Measurements from ENCODE around the gene RAB3IP.
A peak's percentile ranks its signal among the peaks of the same experiment; 100 is the strongest.
"Not testable (repeated sequence)": the region's sequence is repeated elsewhere in the genome, so short reads cannot be mapped to it uniquely, and the experiment has no call there.

RAB3IP gene

DNA sequence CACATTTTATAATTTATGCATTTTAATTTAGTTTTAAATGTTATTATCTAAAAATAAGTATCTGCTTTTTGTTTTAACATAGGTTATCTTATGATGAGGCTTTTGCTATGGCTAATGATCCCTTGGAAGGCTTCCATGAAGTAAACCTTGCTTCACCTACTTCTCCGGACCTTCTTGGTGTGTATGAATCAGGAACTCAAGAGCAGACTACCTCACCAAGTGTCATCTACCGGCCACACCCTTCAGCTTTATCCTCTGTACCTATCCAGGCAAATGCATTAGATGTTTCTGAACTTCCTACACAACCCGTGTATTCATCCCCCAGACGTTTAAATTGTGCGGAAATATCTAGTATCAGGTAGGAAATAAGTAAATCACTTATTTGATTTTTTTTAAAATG, 16.6 kb downstream of the RAB3IP start:
- no peak for DNase-seq (ENCODE audit: low spot score)

DNA sequence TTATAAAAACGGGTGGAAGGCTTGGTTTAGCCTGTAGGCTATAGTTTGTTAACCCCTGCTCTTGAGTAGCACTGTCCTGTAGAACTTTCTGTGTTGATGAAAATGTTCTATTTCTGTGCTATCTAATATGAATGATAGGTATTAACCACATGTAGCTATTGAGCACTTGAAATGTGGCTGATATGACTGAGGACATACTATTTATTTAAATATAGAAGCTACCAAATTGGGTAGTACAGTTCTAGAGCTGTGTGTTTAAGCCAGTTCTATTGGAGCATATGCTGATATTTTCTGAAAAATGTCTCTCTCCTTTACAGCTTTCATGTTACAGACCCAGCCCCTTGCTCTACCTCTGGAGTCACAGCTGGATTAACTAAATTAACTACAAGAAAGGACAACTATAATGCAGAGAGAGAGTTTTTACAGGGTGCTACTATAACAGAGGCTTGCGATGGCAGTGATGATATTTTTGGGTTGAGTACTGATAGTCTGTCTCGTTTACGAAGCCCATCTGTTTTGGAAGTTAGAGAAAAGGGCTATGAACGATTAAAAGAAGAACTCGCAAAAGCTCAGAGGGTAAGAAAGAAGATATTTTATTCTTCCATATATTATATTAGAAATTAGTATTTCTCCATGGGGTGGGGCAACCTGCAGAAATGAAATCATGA, 17.6 kb downstream of the RAB3IP start:
- no peak for DNase-seq (ENCODE audit: low spot score)

DNA sequence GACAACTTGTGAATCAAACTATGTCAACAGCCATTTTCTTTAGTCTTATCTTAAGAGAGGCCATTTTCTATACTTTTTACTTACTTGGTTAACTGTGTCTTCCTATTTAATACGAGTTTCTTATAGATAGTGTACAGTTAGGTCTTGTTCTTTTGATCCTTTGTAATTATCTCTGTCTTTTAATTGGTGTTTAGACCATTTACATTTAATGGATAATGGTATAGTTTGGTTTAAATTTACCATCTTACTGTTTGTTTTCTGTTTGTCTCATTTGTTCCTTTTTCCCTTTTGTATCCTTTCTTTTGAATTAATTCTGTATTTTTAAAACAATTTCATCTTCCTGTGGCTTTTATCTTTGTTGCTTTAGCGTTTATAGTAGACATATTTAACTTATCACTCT, 19.4 kb downstream of the RAB3IP start:
- DNase-seq (ENCODE audit: low spot score) = no peak

DNA sequence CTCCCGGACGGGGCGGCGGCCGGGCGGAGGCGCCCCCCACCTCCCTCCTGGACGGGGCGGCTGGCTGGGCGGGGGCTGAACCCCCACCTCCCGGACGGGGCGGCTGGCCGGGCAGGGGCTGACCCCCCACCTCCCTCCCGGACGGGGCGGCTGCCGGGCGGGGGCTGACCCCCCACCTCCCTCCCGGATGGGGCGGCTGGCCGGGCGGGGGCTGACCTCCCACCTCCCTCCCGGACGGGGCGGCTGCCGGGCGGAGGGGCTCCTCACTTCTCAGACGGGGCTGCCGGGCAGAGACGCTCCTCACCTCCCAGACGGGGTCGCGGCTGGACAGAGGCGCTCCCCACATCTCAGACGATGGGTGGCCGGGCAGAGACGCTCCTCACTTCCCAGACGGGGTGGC, 20.9 kb downstream of the RAB3IP start:
- DNase-seq (ENCODE audit: low spot score) = not testable (repeated sequence)

DNA sequence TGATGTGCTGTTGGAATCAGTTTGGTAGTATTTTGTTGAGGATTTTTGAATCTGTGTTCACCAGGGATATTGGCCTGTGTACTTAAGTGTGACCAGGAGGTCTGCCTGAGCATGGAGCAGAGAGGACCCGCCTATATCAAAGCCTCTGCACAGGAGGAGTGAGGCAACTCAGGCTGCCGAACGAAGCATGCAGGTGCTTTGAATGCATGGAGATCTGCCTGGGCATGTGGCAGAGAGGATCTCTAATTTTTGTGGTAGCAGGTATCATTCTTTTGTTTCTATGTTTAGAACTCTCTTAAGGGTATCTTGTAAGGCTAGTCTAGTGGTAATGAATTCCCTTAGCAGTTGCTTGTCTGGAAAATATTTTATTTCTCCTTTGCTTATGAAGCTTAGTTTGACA, 26.9 kb downstream of the RAB3IP start:
- no peak for DNase-seq (ENCODE audit: low spot score)

DNA sequence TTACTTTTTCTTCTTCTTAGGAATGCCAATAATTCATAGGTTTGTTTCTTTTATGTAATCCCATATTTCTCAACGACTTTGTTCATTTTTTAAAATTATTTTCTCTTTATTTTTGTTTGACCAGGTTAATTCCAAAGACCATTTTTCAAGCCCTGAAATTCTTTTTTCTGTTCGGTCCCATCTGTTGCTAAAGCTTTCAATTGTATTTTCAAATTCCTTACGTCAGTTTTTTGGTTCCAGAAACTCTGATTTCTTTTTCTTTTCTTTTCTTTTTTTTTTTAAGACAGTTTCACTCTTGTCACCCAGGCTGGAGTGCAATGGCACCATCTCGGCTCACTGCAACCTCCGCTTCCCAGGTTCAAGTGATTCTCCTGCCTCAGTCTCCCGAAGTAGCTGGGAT, 27.6 kb downstream of the RAB3IP start:
- no peak for DNase-seq (ENCODE audit: low spot score)

DNA sequence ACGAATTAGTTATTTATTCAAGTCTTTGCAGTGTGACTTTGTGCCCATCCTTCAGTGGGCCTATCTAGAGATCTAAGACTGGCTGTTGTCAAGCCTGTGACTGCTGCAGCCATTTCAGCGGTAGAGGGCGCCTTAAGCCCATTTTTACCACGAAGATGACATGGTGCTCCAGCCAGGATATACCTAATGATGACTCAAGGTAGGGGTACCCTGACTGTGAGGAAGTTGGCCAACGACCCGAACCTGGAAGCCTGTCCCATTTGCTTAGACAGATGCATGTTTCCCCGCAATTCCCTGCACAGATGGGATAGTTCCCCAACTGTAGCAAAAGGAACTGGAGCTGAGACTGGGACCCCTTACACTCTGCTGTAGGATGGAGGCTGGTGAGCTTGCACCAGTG, 41.3 kb downstream of the RAB3IP start:
- peak; percentile 11 for DNase-seq (ENCODE audit: low spot score)

DNA sequence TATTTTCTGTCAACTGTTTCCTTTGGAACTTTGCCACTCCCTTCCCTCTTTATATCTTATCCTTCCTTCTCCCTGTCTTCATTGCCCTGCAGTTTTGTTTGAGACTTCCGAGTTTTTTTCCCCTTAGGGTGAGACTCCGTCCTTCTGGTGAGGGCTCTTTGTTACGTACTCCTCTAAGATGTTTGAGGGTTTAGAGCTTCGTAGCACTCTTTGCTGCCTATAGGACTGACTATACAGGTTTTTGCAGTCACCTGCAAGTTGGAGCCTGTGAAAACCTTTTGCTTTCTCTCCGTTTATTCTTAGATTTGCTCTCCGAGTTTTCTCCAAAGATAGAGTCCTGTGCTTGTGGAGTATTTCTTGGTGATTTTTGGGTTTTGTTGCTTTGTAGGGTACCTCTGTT, 44.7 kb downstream of the RAB3IP start:
- no peak for DNase-seq (ENCODE audit: low spot score)

DNA sequence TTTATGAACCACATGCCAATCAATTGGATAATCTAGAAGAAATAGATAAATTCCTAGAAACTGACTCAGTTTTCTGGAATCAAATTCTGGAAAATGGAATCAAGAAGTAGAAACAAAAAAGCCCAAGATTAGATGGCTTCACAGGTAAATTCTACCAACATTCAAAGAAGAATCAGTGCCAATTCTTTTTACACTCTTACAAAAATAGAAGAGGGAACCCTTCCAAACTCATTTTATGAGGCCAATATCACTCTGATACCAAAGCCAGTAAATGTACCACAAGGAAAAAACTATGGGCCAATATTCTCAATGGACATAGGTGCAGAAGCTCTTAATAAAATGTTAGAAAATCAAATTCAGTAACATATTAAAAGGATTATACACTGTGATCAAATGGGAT, 50.7 kb downstream of the RAB3IP start:
- DNase-seq (ENCODE audit: low spot score) = no peak

DNA sequence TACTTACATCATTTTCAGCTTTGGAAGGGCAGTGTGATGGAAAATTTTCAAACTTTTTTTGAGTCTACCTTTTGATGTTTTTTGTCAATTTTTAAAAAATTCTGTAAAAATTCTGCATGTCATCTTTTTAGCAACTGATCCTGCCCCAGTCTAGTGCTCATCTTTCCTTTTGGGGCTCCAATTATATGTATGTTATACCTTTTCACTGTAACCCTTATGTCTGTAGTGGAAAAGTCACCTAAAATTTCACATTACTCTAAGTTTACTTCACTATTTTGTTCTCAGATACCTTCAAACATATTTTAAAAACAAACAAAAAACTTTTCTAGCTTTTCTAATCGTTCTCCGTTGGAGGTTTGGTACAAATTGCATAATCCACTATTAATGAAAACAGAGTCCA, 53.9 kb downstream of the RAB3IP start:
- DNase-seq (ENCODE audit: low spot score) = no peak

DNA sequence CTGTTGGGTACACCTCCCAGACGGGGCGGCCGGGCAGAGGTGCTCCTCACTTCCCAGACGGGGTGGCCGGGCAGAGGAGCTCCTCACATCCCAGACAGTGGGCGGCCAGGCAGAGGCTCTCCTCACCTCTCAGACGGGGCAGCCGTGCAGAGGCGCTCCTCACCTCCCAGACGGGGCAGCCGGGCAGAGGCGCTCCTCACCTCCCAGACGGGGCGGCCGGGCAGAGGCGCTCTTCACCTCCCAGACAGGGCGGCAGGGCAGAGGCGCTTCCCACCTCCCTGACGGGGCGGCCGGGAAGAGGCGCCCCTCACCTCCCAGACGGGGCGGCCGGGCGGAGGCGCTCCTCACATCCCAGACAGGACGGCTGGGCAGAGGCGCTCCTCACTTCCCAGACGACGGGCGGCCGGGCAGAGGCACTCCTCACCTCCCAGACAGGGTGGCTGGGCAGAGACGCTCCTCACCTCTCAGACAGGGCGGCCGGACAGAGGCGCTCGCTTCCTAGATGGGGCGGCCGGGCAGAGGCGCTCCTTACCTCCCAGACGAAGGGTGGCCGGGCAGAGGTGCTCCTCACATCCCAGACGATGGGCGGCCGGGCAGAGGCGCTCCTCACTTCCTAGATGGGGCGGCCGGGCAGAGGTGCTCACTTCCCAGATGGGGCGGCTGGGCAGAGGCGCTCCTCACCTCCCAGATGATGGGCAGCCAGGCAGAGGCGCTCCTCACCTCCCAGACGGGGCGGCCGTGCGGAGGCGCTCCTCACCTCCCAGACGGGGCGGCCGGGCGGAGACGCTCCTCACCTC, 68.6 kb downstream of the RAB3IP start:
- not testable (repeated sequence) for DNase-seq (ENCODE audit: low spot score)

DNA sequence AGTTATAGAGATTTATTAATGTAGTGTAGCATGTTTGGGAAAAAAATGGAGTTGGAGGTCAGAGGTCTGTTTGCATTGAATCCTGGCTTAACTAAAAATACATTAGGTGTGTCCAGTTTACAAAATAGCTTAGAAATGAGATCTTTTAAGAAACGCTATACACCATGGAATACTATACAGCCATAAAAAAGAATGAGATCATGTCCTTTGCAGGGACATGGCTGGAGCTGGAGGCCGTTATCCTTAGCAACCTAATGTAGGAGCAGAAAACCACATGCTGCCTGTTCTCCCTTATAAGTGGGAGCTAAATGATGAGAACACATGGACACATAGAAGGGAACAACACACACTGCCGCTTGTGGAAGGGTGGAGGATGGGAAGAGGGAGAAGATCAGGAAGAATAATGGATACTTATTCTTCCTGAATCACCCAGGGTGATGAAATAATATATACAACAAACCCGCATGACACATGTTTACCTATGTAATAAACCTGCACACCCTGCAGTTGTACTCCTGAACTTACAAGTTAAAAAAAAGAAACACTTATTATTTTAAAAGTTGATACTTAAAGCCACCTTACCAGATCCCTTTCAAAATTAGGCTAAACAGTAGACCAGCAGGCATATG, 72.3 kb downstream of the RAB3IP start:
- DNase-seq (ENCODE audit: low spot score) = no peak

DNA sequence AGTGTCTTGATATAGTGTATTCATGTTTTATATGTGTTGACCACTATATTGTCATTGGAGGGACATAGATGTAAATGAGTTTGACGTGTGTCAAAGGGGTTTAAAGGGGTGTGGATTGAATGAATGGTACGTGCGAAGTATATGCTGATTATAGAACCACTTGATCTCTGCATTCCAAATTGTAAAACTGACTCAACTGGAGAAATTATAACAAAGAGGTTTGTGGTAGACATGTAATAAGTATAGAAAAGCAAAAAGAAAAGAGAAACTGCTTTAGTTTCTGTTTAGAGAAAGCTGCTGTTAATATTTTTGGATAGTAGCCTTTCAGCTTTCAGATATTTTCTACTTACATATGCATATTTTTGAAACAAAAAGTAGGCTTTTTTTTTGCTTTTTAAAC, 77.4 kb downstream of the RAB3IP start:
- DNase-seq (ENCODE audit: low spot score) = no peak

DNA sequence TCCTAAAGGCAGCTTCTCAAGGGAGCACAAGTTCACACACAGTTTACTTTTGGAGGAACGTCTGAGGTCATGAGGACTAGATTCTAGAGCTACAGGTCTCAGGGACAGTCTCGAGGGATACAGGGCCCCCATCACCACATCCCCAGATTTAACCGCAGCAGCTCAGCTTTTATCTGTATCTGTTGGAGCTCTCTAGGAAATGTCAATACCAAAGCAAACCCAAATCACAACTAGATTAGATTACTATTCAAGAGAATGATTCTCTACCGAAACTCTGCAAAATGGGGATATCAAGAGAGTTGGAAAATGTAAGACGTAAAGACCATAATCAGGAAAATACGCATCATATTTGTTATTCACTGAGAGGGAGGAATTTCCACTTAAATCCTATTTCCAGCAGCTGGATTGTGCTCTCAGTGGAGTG, 82.4 kb downstream of the RAB3IP start:
- DNase-seq (ENCODE audit: low spot score) = no peak

DNA sequence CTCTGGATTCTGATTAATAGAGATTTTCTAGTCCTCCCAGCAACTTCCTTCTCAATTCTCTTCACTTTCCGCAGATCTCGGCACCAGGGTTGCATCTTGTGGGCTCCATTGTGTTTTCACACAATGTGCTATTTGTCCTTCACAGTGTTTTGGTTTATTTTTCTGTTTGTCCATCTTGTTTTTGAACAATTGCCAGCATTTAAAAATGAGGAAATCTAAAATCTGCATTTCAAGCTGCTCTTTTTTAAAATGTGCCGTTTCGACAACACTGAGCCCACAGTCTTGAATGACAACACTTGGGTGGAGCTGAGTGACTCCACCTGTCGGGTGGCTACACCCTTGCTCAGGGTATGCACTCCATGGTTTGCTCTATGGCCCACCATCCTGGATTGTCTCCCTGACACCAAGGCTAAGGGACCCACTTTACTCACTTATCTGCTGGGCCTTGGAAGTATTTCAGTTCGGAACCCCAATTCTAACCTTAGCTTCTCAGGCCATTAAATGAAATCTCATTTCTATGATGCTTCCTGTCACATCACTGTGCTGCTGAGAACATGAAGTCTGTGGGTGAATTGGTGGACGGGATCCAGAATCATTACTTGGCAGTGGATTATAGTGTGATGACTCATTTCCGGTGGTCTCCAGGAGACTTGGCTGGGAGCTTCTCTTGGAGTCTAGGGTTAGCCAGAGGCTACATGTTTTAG, 82.9 kb downstream of the RAB3IP start:
- DNase-seq (ENCODE audit: low spot score) = no peak

DNA sequence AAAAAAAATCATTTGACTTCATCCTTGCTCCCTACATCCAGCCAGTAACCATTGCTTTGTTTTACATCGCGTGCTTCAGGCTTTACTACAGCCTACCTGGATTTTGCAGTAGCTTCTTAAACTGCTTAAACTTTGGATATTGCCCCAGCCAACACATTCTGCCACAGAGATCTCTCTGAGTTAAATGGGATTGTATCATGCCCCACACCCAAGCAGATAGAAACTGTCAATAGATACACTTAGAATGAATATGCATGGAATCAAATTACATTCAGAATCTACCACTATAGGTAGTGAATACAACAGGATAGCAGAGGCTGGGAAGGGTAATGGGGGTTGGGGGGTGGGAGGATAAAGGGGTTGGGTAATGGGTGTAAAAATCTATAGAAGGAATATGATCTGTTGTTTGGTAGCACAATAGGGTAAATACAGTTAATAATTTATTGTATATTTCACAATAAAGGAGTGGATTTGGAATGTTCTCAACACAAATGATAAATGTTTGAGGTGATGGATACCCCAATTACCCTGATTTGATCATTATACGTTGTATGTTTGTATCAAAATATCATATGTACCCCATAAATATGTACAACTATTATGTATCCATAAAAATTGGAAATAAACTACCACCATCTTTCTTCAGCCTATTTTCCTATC, 83.7 kb downstream of the RAB3IP start:
- no peak for DNase-seq (ENCODE audit: low spot score)

DNA sequence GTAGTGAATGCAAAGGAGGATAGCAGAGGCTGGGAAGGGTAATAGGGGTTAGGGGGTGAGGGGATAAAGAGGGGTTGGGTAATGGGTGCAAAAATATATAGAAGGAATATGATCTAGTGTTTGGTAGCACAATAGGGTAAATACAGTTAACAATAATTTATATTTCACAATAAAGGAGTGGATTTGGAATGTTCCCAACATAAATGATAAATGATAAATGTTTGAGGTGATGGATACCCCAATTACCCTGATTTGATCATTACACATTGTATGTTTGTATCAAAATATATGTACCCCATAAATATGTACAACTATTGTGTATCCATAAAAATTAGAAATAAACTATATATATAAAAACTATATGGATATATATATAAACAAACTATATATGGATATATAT, 85.4 kb downstream of the RAB3IP start:
- DNase-seq (ENCODE audit: low spot score) = no peak

DNA sequence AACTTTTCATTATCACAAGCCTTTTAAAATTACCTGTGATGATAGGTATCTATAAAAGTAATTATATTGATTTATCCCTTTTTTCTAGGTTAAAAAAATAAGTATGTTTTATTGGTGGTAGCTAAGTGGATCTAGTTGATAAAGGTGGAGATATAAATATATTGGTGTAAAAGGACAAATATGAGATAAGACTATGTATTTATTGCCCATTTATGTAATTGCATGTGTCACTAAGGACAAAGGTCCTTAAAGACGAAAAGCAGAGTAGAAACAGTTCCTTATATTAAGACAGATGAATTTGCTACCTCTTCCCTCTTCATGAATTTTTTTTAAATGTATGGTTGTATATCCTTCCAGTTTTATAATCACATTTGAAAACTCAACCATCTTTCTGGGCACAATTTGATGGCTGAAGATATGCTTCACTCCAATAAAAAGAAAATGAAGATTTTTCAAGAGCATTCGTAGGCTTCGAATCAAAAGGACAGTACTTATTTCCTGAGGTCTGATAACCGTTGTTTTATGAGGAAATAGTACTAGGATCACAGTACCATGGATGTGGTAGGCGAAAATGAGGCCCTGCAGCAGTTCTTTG, 86.4 kb downstream of the RAB3IP start, which contains the start of gene MYRFL:
TSS of gene MYRFL (plus strand) at position 262 of the 595 bp plus-strand sequence. CDS start at position 553, 291 bp downstream.
- DNase-seq (ENCODE audit: low spot score) = no peak

DNA sequence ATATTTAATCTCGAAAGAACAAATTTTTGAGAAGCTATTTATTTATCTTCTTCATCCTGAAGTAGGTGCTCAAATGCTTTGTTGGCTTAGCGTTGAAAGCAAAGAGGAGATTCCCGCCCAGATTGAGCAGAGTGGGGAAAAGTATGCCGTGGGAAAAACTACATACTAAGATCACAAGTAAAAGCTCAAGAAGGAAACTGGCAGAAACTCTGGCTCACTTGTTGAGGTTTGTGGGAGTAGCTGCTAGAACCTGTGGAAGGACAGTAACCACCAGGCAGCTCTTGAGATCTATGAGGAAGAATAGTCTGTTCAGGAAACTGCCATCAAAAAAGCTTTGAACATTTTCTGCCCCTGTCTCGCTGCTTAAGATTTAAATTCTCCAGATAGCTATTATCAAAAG, 90.2 kb downstream of the RAB3IP start:
- DNase-seq (ENCODE audit: low spot score) = no peak

DNA sequence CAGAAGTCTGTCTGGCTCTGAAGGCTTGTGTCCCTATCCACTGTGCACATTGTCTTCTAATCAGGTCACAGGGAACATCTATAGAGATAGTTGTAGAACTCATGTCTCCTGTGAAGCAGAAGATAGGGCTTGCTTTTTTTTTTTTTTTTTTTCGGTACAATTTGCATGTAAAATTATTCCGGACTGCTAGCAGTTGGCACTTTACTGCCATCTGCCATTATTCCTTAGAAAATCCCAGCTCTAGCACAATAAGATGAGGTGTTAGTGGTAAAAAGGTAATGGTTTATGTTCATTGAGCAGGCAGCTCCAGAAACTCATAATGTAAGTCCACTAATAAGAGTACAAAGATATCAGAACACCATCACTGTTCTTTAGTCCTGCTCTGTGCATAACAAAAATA, 95.0 kb downstream of the RAB3IP start:
- DNase-seq (ENCODE audit: low spot score) = no peak

DNA sequence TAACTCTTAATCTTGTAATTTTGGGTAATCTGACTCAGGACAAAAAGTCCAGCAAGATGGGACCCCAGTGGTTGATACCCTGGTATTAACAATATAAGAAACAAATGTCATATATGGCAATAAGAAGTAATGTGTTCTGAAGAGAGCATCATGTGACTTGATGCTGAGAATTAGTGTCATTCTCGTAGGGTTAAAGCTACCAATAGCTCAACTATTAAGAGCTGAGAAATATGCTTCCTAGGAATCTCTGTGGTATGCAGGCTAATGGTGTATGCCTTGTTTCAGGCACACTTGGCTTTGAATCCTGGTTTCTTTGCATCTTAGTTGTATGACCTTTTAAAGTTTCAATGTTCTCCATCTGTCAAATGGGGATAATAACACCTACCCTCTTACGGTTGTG, 95.5 kb downstream of the RAB3IP start:
- DNase-seq (ENCODE audit: low spot score) = no peak

DNA sequence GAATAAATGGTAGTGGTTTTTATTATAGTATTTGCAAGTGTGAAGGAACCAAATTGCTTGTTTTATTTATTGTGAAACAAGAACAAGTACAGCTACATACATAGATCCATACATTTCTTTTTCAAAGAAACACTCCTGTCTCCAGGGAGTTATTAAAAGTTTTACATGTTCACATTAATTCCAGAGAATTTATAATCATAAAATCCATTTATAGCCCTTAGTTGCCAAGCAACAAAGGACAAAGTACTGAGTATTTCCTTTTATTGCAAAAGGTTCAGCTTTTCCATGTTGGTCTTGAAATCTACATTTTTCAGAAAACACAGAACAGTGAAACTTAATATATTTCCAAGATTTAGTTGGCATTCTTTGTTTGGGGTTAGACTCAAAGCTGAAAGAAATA, 95.9 kb downstream of the RAB3IP start:
- DNase-seq (ENCODE audit: low spot score) = no peak
